Parathyroid adenoma (tissue), 2 donors: ENCODE results near the gene ERFE.

ENCODE experiments used
- H2AFZ ChIP-seq: fragments of 300-600 bp; sonication (generic); one replicate; pipeline ENCODE4 v1.7.0; 2017; ENCODE audit warnings: antibody characterized with exemption, mild to moderate bottlenecking
- H3K27ac ChIP-seq: fragments of 300-600 bp; sonication (generic); one replicate; pipeline ENCODE4 v1.7.0; 2017
- H3K27me3 ChIP-seq: fragments of 300-600 bp; sonication (generic); one replicate; pipeline ENCODE4 v1.7.0; 2017; ENCODE audit warnings: low read length; ENCODE audit not compliant: control insufficient read depth, insufficient read depth
- H3K36me3 ChIP-seq: fragments of 300-600 bp; sonication (generic); one replicate; pipeline ENCODE4 v1.7.0; 2017; ENCODE audit warnings: low read length; ENCODE audit not compliant: control insufficient read depth, insufficient read depth
- H3K4me1 ChIP-seq: fragments of 300-600 bp; sonication (generic); one replicate; pipeline ENCODE4 v1.7.0; 2017; ENCODE audit warnings: control low read depth
- H3K4me2 ChIP-seq: fragments of 300-600 bp; sonication (generic); one replicate; pipeline ENCODE4 v1.7.0; 2017; ENCODE audit warnings: low read length
- H3K4me3 ChIP-seq: fragments of 300-600 bp; sonication (generic); one replicate; pipeline ENCODE4 v1.7.0; 2017; ENCODE audit warnings: low read depth, low read length
- H3K79me2 ChIP-seq: fragments of 300-600 bp; sonication (generic); one replicate; pipeline ENCODE4 v1.7.0; 2017; ENCODE audit warnings: control low read depth
- H3K9ac ChIP-seq: fragments of 300-600 bp; sonication (generic); one replicate; pipeline ENCODE4 v1.7.0; 2017; ENCODE audit warnings: mild to moderate bottlenecking
- H3K9me3 ChIP-seq: fragments of 300-600 bp; sonication (generic); one replicate; pipeline ENCODE4 v1.7.0; 2017; ENCODE audit warnings: low read length; ENCODE audit not compliant: control insufficient read depth
- TF ChIP-seq, protein P1 (sequence below): fragments of 300-600 bp; sonication (generic); IDR thresholded peaks from one replicate; pipeline ENCODE4 v1.7.0; 2017; ENCODE audit warnings: antibody characterized with exemption, mild to moderate bottlenecking
- donor health status: primary hyperparathyroidism.

The ERFE gene

DNA sequence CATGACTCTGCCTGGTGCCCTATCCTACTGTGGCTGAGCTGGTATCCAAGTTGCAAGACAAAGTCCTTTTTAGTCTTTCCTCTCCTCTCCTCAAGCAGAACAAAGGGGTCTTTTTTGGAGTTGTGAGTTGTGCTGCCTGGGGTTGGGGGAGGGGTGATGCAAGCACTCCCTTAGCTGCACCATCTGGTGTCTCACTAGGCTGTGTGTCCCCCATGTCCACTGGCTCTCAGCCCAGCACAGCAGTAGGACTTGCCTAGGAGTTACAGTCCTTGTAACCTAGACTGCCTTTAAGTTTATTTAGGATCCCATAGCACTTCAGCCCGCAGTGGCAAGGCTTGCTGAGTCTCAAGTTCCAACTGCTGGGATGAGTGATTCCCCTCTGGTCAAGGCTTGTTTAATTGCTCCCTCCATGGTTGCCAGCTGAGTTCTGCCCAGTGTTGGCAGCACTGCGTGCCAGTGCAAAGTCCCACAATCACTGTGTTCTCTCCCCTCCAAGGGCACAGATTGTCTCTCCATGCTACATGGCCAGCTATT is 57.9 kb downstream of the ERFE start:
- Histone ChIP-seq H3K9me3 (no peaks in the 10 kb centered on the region), H3K27me3 (no peaks in the 10 kb centered on the region), H3K79me2 (no peaks in the 10 kb centered on the region), H3K4me3 (no peak overlapping the region), H3K36me3 (no peaks in the 10 kb centered on the region), H3K4me2 (no peak overlapping the region), H2AFZ (no peak overlapping the region), H3K9ac (no peak overlapping the region), H3K4me1 (no peaks in the 10 kb centered on the region), H3K27ac (no peak overlapping the region)
- TF ChIP-seq, protein P1, sequence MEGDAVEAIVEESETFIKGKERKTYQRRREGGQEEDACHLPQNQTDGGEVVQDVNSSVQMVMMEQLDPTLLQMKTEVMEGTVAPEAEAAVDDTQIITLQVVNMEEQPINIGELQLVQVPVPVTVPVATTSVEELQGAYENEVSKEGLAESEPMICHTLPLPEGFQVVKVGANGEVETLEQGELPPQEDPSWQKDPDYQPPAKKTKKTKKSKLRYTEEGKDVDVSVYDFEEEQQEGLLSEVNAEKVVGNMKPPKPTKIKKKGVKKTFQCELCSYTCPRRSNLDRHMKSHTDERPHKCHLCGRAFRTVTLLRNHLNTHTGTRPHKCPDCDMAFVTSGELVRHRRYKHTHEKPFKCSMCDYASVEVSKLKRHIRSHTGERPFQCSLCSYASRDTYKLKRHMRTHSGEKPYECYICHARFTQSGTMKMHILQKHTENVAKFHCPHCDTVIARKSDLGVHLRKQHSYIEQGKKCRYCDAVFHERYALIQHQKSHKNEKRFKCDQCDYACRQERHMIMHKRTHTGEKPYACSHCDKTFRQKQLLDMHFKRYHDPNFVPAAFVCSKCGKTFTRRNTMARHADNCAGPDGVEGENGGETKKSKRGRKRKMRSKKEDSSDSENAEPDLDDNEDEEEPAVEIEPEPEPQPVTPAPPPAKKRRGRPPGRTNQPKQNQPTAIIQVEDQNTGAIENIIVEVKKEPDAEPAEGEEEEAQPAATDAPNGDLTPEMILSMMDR, result no peak
